GM12875 (cell line): ENCODE results near the gene ANAPC1.
A peak's percentile ranks its signal among the peaks of the same experiment; 100 is the strongest.

Source experiments
- H3K4me3 ChIP-seq: one replicate; pipeline ENCODE4 v1.5.1; 2011; ENCODE audit warnings: low read depth, low read length, control low read depth
- CTCF ChIP-seq: IDR thresholded peaks from 2 replicates; pipeline ENCODE4 v1.5.1; 2011; ENCODE audit warnings: low read depth, mild to moderate bottlenecking, control low read depth, inconsistent platforms, low read length, moderate library complexity, borderline replicate concordance; ENCODE audit not compliant: insufficient read depth

ANAPC1 gene

GRCh38 chr2:111903930-111904439 is 20.0 kb upstream of the ANAPC1 start:
- no peak for TF ChIP-seq CTCF
- H3K4me3 ChIP-seq, result no peak overlapping the region

GRCh38 chr2:111903516-111903915 is 19.5 kb upstream of the ANAPC1 start:
- H3K4me3 ChIP-seq, result no peak overlapping the region
- TF ChIP-seq CTCF, result no peak

GRCh38 chr2:111900859-111901258 is 16.9 kb upstream of the ANAPC1 start:
- no peak for TF ChIP-seq CTCF
- no peak overlapping the region for H3K4me3 ChIP-seq

DNA sequence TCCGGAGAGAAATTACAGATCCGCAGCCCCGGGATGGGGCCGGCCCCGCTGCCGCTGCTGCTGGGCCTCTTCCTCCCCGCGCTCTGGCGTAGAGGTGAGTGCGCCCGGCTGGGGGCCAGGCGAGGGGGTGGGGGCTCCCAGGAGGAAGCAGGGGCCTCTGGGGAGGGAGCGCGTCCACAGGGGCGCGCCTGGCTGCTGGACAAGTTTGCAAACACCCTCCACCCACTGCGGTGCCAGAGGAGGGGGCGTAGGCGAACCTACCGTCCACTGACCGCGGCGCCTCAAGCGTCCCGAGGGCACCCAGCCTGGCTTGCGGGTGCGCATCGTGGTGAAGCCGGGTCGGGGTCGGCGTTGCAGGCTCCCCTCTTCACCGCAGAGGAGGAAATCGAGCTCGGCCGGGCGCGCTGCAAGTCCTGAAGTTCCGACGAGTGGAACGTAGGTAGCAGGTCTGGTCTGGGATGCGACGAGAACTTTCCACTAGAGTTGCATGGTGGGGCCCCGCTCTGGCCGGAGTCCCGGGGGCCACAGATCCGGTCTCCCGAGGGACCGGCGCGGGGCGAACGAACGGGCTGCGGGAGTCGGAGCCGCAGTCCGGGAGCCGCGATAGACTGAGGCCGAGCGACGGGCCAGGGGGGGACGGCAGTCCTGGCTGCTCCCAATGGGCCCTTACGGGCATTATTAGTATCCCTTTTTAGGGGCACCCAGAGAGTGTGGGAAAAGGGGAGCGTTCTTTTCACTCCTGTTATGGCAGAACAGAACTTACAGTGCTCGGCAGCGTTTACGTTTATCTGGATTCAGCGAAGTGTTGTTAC is 14.9 kb upstream of the ANAPC1 start:
- H3K4me3 ChIP-seq, result peak overlapping the region; percentile 21

GRCh38 chr2:111897924-111898702 is 14.1 kb upstream of the ANAPC1 start, which contains the start of gene MERTK:
Gene MERTK (plus strand): TSS chr2:111898607. CDS start chr2:111898736, 129 bp downstream.
- peak within 1 kb of the TSS; percentile 42 for H3K4me3 ChIP-seq
- TF ChIP-seq CTCF, result peak; percentile 51

More for the DNA sequence above, 14.9 kb upstream of the ANAPC1 start:
- no peak for TF ChIP-seq CTCF

- no peak for TF ChIP-seq CTCF
Measured at GRCh38 chr2:111897630-111897923, 13.6 kb upstream of the ANAPC1 start.

GRCh38 chr2:111896576-111896975 is 12.6 kb upstream of the ANAPC1 start:
- no peak for TF ChIP-seq CTCF
- no peak overlapping the region for H3K4me3 ChIP-seq

More at GRCh38 chr2:111897630-111897923, 13.6 kb upstream of the ANAPC1 start:
- peak overlapping the region; percentile 42 for H3K4me3 ChIP-seq
